ENCODE data around the gene GLUL. TPM values are rescaled to one million over a fixed set of nuclear protein-coding genes. Genes with fewer than 3 reads are reported as not detected.

GLUL gene
- total and polyA plus RNA-seq, 4 donors: 306 to 1,177 (median 723) TPM

DNA sequence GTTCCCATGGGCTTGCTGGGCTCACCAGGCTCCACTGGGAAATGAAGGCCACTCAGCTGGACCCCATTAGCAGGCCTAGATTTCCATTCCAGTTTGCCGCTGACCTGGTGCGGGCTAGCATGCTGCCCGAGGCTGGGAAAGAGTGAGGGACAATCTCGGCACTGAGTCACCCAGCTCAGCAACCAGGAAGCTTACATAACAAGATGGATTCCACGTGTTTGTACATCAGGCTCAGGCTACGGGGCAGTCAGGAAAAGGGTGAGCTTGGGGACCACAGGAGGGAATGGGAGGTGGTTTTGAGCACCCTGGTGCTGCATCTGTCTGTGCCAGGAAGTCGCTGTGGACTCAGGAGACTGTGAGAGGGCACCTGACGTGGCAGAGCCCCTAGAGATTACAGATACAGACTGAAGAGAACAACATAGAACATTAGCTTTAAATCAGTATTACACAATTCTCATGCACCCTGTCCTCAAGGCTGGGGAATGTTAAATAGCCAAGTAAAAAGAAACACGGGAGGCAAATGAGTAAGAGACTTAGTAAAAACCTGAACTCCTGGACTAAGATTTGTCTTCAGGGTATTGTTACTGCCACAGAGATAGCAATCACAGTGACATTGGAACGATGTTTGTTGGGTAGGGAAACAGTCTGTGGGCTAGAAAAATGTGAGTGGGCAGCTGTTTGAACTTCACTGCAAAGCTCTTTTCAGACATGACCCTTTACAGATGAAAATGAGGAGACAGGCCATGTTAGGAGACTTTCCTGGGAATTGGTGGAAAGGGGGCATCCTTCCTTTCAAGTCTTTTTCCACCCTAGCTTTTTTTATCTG is 51.1 kb downstream of the GLUL start:
- WGBS: 82% methylated on average over 10 of the region's 10 CpGs
- no peaks in the 10 kb centered on the region for H3K4me1 ChIP-seq (ENCODE audit: control insufficient read depth in 4 of 4, insufficient read depth in 4 of 4, low read length in 3 of 4)
- DNase-seq (ENCODE audit: low spot score): no peak
- H3K27me3 ChIP-seq (ENCODE audit: control insufficient read depth in 4 of 4, insufficient read depth in 4 of 4, low read length in 3 of 4): no peaks in the 10 kb centered on the region
- H3K27ac ChIP-seq (ENCODE audit: low read depth in 1 of 2, low read length in 2 of 2): no peak overlapping the region
- no peaks in the 10 kb centered on the region for H3K9me3 ChIP-seq (ENCODE audit: control insufficient read depth in 4 of 4, low read length in 3 of 4)
- no peak overlapping the region for H3K9ac ChIP-seq (ENCODE audit: low read depth in 1 of 2, low read length in 2 of 2)
- no peak for TF ChIP-seq FOXA2 (IDR thresholded peaks at IDR 0.05)
- TF ChIP-seq, protein P1, sequence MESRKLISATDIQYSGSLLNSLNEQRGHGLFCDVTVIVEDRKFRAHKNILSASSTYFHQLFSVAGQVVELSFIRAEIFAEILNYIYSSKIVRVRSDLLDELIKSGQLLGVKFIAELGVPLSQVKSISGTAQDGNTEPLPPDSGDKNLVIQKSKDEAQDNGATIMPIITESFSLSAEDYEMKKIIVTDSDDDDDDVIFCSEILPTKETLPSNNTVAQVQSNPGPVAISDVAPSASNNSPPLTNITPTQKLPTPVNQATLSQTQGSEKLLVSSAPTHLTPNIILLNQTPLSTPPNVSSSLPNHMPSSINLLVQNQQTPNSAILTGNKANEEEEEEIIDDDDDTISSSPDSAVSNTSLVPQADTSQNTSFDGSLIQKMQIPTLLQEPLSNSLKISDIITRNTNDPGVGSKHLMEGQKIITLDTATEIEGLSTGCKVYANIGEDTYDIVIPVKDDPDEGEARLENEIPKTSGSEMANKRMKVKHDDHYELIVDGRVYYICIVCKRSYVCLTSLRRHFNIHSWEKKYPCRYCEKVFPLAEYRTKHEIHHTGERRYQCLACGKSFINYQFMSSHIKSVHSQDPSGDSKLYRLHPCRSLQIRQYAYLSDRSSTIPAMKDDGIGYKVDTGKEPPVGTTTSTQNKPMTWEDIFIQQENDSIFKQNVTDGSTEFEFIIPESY (IDR thresholded peaks at IDR 0.05): no peak
- TF ChIP-seq, protein P2, sequence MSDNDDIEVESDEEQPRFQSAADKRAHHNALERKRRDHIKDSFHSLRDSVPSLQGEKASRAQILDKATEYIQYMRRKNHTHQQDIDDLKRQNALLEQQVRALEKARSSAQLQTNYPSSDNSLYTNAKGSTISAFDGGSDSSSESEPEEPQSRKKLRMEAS (IDR thresholded peaks at IDR 0.05): no peak
- no peak overlapping the region for H3K4me3 ChIP-seq (ENCODE audit: low read depth in 1 of 3, low read length in 3 of 3)
- H3K36me3 ChIP-seq (ENCODE audit: control insufficient read depth in 4 of 4, insufficient read depth in 3 of 4, low read depth in 1 of 4, low read length in 3 of 4): no peaks in the 10 kb centered on the region

DNA sequence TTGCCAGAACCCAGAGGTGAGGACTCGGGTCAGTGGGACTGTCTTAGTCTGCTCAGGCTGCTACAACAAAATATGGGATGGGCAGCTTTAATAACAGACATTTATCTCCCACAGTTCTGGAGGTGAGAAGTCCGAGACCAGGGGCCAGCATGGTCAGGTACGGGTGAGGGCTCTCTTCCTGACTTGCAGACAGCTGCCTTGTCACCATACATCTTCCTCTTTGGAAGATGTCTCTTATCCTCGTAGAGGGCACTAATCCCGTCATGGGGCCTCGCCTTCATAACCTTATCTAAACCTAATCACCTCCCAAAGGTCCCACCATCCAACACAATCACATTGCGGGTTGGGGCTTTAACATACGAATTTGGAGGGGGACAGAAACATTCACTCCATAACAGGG is 51.9 kb downstream of the GLUL start:
- H3K4me1 ChIP-seq (ENCODE audit: control insufficient read depth in 4 of 4, insufficient read depth in 4 of 4, low read length in 3 of 4): no peaks in the 10 kb centered on the region
- 97% methylated on average over 8 of the region's 8 CpGs for WGBS
- no peaks in the 10 kb centered on the region for H3K36me3 ChIP-seq (ENCODE audit: control insufficient read depth in 4 of 4, insufficient read depth in 3 of 4, low read depth in 1 of 4, low read length in 3 of 4)
- no peaks in the 10 kb centered on the region for H3K27me3 ChIP-seq (ENCODE audit: control insufficient read depth in 4 of 4, insufficient read depth in 4 of 4, low read length in 3 of 4)
- DNase-seq (ENCODE audit: low spot score): no peak
- TF ChIP-seq FOXA2 (IDR thresholded peaks at IDR 0.05) (no peak), TAF1 (conservative IDR thresholded peaks at IDR 0.05) (no peak), EGR1 (IDR thresholded peaks at IDR 0.05; ENCODE audit: low read depth in 2 of 2) (no peak), FOXA1 (IDR thresholded peaks at IDR 0.05) (no peak), JUND (IDR thresholded peaks at IDR 0.05) (no peak), NR2F2 (IDR thresholded peaks at IDR 0.05) (no peak)
- TF ChIP-seq, protein P3, sequence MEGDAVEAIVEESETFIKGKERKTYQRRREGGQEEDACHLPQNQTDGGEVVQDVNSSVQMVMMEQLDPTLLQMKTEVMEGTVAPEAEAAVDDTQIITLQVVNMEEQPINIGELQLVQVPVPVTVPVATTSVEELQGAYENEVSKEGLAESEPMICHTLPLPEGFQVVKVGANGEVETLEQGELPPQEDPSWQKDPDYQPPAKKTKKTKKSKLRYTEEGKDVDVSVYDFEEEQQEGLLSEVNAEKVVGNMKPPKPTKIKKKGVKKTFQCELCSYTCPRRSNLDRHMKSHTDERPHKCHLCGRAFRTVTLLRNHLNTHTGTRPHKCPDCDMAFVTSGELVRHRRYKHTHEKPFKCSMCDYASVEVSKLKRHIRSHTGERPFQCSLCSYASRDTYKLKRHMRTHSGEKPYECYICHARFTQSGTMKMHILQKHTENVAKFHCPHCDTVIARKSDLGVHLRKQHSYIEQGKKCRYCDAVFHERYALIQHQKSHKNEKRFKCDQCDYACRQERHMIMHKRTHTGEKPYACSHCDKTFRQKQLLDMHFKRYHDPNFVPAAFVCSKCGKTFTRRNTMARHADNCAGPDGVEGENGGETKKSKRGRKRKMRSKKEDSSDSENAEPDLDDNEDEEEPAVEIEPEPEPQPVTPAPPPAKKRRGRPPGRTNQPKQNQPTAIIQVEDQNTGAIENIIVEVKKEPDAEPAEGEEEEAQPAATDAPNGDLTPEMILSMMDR (IDR thresholded peaks at IDR 0.05; ENCODE audit: low read depth, low read length, missing input control): no peak
- TF ChIP-seq, protein P4, sequence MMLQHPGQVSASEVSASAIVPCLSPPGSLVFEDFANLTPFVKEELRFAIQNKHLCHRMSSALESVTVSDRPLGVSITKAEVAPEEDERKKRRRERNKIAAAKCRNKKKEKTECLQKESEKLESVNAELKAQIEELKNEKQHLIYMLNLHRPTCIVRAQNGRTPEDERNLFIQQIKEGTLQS (IDR thresholded peaks at IDR 0.05): no peak
- TF ChIP-seq, protein P1 (IDR thresholded peaks at IDR 0.05): no peak
- TF ChIP-seq, protein P2 (IDR thresholded peaks at IDR 0.05): no peak
- H3K27ac ChIP-seq (ENCODE audit: low read depth in 1 of 2, low read length in 2 of 2): no peak overlapping the region
- H3K9ac ChIP-seq (ENCODE audit: low read depth in 1 of 2, low read length in 2 of 2): no peak overlapping the region
- no peak overlapping the region for H3K4me3 ChIP-seq (ENCODE audit: low read depth in 1 of 3, low read length in 3 of 3)
- H3K9me3 ChIP-seq (ENCODE audit: control insufficient read depth in 4 of 4, low read length in 3 of 4): no peaks in the 10 kb centered on the region

All from liver (tissue), 9 donors.